ENCODE results near the gene PITRM1. TPM values are rescaled to one million over a fixed set of nuclear protein-coding genes. Genes with fewer than 3 reads are reported as not detected.

Gene PITRM1
- total RNA-seq, 1 donor from 2014 or later = 80.4 TPM

GRCh38 chr10:3208481-3209406 is 36.2 kb upstream of the PITRM1 start:
- Histone ChIP-seq H3K27ac (ENCODE audit: low read depth, low read length) (no peak overlapping the region), H3K9ac (ENCODE audit: low read length) (no peak overlapping the region), H2AFZ (ENCODE audit: low read depth, low read length) (no peak overlapping the region), H3K27me3 (ENCODE audit: insufficient read depth, low read length) (peaks cover 3% of the 10 kb centered on the region), H3K79me2 (ENCODE audit: insufficient read depth, low read length) (no peaks in the 10 kb centered on the region), H4K20me1 (ENCODE audit: insufficient read depth, low read length) (no peaks in the 10 kb centered on the region), H3K4me1 (ENCODE audit: insufficient read depth, low read length) (no peaks in the 10 kb centered on the region), H3K4me2 (ENCODE audit: low read length) (no peak overlapping the region), H3K36me3 (ENCODE audit: insufficient read depth, low read length) (no peaks in the 10 kb centered on the region), H3K9me3 (ENCODE audit: insufficient read depth, low read depth, low read length) (no peaks in the 10 kb centered on the region), H3K4me3 (ENCODE audit: insufficient read depth, low read depth, low read length) (no peak overlapping the region)
- TF ChIP-seq CTCF (IDR thresholded peaks at IDR 0.05; ENCODE audit: insufficient read depth, low read depth, low read length) = no peak
- TF ChIP-seq EZH2 (IDR thresholded peaks at IDR 0.05; ENCODE audit: insufficient read depth, low read length) = no peak
- H3K27me3 Mint-ChIP-seq (ENCODE audit: low read depth, unreplicated experiment) = peaks cover 3% of the 10 kb centered on the region
- no peak overlapping the region for H3K4me3 Mint-ChIP-seq (ENCODE audit: unreplicated experiment)
- FAIRE-seq (no peak), DNase-seq (ENCODE audit: low read depth) (no peak)
- H3K9me3 Mint-ChIP-seq (ENCODE audit: unreplicated experiment) = no peaks in the 10 kb centered on the region
- no peak overlapping the region for H3K27ac Mint-ChIP-seq (ENCODE audit: unreplicated experiment)
- H3K36me3 Mint-ChIP-seq (ENCODE audit: low read depth, unreplicated experiment) = no peaks in the 10 kb centered on the region
- H3K4me1 Mint-ChIP-seq (ENCODE audit: low read depth, unreplicated experiment) = no peaks in the 10 kb centered on the region

- FAIRE-seq = no peak
- no peaks in the 10 kb centered on the region for H3K4me1 ChIP-seq (ENCODE audit: insufficient read depth, low read length)
- Mint-ChIP-seq H3K4me3 (ENCODE audit: unreplicated experiment) (no peak overlapping the region), H3K36me3 (ENCODE audit: low read depth, unreplicated experiment) (no peaks in the 10 kb centered on the region), H3K27me3 (ENCODE audit: low read depth, unreplicated experiment) (peaks cover 3% of the 10 kb centered on the region), H3K27ac (ENCODE audit: unreplicated experiment) (no peak overlapping the region), H3K4me1 (ENCODE audit: low read depth, unreplicated experiment) (no peaks in the 10 kb centered on the region), H3K9me3 (ENCODE audit: unreplicated experiment) (no peaks in the 10 kb centered on the region)
- no peak overlapping the region for H2AFZ ChIP-seq (ENCODE audit: low read depth, low read length)
- no peaks in the 10 kb centered on the region for H4K20me1 ChIP-seq (ENCODE audit: insufficient read depth, low read length)
- TF ChIP-seq EZH2 (IDR thresholded peaks at IDR 0.05; ENCODE audit: insufficient read depth, low read length) (no peak), CTCF (IDR thresholded peaks at IDR 0.05; ENCODE audit: insufficient read depth, low read depth, low read length) (no peak)
- DNase-seq (ENCODE audit: low read depth) = no peak
- H3K79me2 ChIP-seq (ENCODE audit: insufficient read depth, low read length) = no peaks in the 10 kb centered on the region
- no peaks in the 10 kb centered on the region for H3K36me3 ChIP-seq (ENCODE audit: insufficient read depth, low read length)
- no peak overlapping the region for H3K4me2 ChIP-seq (ENCODE audit: low read length)
- H3K27ac ChIP-seq (ENCODE audit: low read depth, low read length) = no peak overlapping the region
- H3K27me3 ChIP-seq (ENCODE audit: insufficient read depth, low read length) = peaks cover 3% of the 10 kb centered on the region
- no peak overlapping the region for H3K9ac ChIP-seq (ENCODE audit: low read length)
- no peaks in the 10 kb centered on the region for H3K9me3 ChIP-seq (ENCODE audit: insufficient read depth, low read depth, low read length)
- H3K4me3 ChIP-seq (ENCODE audit: insufficient read depth, low read depth, low read length) = no peak overlapping the region
Observed at GRCh38 chr10:3207351-3207750, 34.8 kb upstream of the PITRM1 start.

Measured in astrocyte (in vitro differentiated cells and primary cell).